K562 (cell line): ENCODE measurements around the gene PTP4A2. TPM values are rescaled to one million over a fixed set of nuclear protein-coding genes. Genes with fewer than 3 reads are reported as not detected.

Experiments
- DMBX1 ChIP-seq: fragments of 250-450 bp; sonication (Bioruptor Pico); IDR thresholded peaks from 2 replicates; pipeline ENCODE4 v1.8.0; 2022; ENCODE audit warnings: inconsistent platforms, mild to moderate bottlenecking, moderate library complexity, borderline replicate concordance
- KAT2B ChIP-seq: IDR thresholded peaks from one replicate; pipeline ENCODE4 v1.6.1; 2012; ENCODE audit warnings: low read depth, mild to moderate bottlenecking, control low read depth, inconsistent platforms, low read length, moderate library complexity
- PHF20 ChIP-seq: fragments of 450-650 bp; IDR thresholded peaks from 2 replicates; pipeline ENCODE4 v1.6.1; 2018; ENCODE audit not compliant: partially characterized antibody
- POLR2AphosphoS5 ChIP-seq: IDR thresholded peaks from 2 replicates; pipeline ENCODE4 v1.6.1; 2011; ENCODE audit warnings: mild to moderate bottlenecking, low read depth, low read length, moderate library complexity; ENCODE audit not compliant: control insufficient read depth, insufficient read depth
- ZHX1 ChIP-seq: fragments of 150-350 bp; conservative IDR thresholded peaks from 2 replicates; pipeline ENCODE4 v1.6.1; 2014; ENCODE audit warnings: low read length
- ZNF318 ChIP-seq, 2 experiments: fragments of 450-650 bp; IDR thresholded peaks; 2 replicates each; pipeline ENCODE4 v1.6.1; 2016; ENCODE audit warnings: mild to moderate bottlenecking in 2 of 2, borderline replicate concordance in 1 of 2, low read depth in 1 of 2, moderate library complexity in 1 of 2
- ZNF407 ChIP-seq: fragments of 450-650 bp; IDR thresholded peaks from 2 replicates; pipeline ENCODE4 v1.6.1; 2016; ENCODE audit warnings: low read depth
- polyA plus RNA-seq, 8 experiments: library from polyadenylated mRNA; depleted of rRNA in 4 of 8; stranded (reverse) in 5 of 8; unstranded in 3 of 8; fragments of >200 nt; fragmentation: Nextera tagmentation in 2 of 8; fragmentation: Illumina TruSeq in 1 of 8; extraction: Ambion mirVana in 2 of 8; extraction: Trizol in 1 of 8; gene quantifications; 2 replicates each; pipeline versions ENCODE4 v1.2.1 to v1.2.3, GENCODE V29; 2011 to 2014; ENCODE audit warnings: inconsistent platforms in 1 of 8, missing spikeins in 1 of 8
- total RNA-seq, 7 experiments: library from RNA; depleted of rRNA in 6 of 7; stranded (reverse); fragments of >200 nt in 6 of 7; fragmentation: Illumina TruSeq in 2 of 7; extraction: Trizol in 2 of 7; gene quantifications; 2 replicates each; pipeline versions ENCODE4 v1.2.1 to v1.2.3, GENCODE V29; 2011 to 2021; ENCODE audit warnings: low replicate concordance in 1 of 7

Gene PTP4A2
- total and polyA plus RNA-seq, 9 of the 15 experiments (the other 6 are each of a cell fraction or from before 2014, with no cell fraction given), result 197 to 870 (median 480) TPM

GRCh38 chr1:31905681-31906080, 32.5 kb downstream of the PTP4A2 start (continued):
- TF ChIP-seq ZNF318 (IDR thresholded peaks at IDR 0.05; ENCODE audit: borderline replicate concordance in 1 of 2, low read depth in 1 of 2) (no peak), KAT2B (no peak), ZHX1 (no peak), POLR2AphosphoS5 (peak; percentile 70), DMBX1 (CRISPR knock-in tag) (no peak), PHF20 (peak; percentile 40), ZNF407 (no peak)
